HepG2 (cell line): ENCODE measurements around the gene GTF2H1. TPM values are rescaled to one million over a fixed set of nuclear protein-coding genes. Genes with fewer than 3 reads are reported as not detected.

ENCODE experiments used
- AGO1 ChIP-seq: fragments of 200-400 bp; formaldehyde crosslinking; IDR thresholded peaks from 2 replicates; pipeline ENCODE4 v1.6.1; 2017; ENCODE audit warnings: mild to moderate bottlenecking, low read depth, low read length, moderate library complexity; ENCODE audit not compliant: poor library complexity, severe bottlenecking
- KDM3A ChIP-seq: IDR thresholded peaks from 2 replicates; pipeline ENCODE4 v1.6.1; 2018; ENCODE audit warnings: low read depth, missing compliant biosample characterization
- KDM4B ChIP-seq: sonication (generic); formaldehyde crosslinking; IDR thresholded peaks from 2 replicates; pipeline ENCODE4 v1.4.0; 2020; ENCODE audit warnings: missing genetic modification reagents
- KLF6 ChIP-seq: IDR thresholded peaks from 2 replicates; pipeline ENCODE4 v1.8.0; 2016; ENCODE audit warnings: missing biosample characterization, missing genetic modification reagents
- MAFF ChIP-seq: IDR thresholded peaks from 2 replicates; pipeline ENCODE4 v1.6.1; 2011; ENCODE audit warnings: low read depth, low read length, improper control_type of control experiment
- MTF1 ChIP-seq: sonication (generic); formaldehyde crosslinking; IDR thresholded peaks from 2 replicates; pipeline ENCODE4 v1.5.0; 2020; ENCODE audit warnings: missing genetic modification reagents
- NR2F6 ChIP-seq, 2 experiments: IDR thresholded peaks; 2 replicates each; pipeline ENCODE4 v1.6.1; 2016; ENCODE audit warnings: antibody characterized with exemption in 1 of 2, mild to moderate bottlenecking in 1 of 2
- SALL2 ChIP-seq: sonication (generic); formaldehyde crosslinking; IDR thresholded peaks from 2 replicates; pipeline ENCODE4 v1.8.1; 2023; ENCODE audit warnings: mild to moderate bottlenecking, missing genetic modification reagents, inconsistent platforms
- SRSF4 ChIP-seq: fragments of 200-400 bp; formaldehyde crosslinking; IDR thresholded peaks from one replicate; pipeline ENCODE4 v1.6.1; 2018; ENCODE audit warnings: mild to moderate bottlenecking, low read depth, low read length, moderate library complexity; ENCODE audit not compliant: poor library complexity, severe bottlenecking
- STAT5B ChIP-seq: sonication (generic); formaldehyde crosslinking; IDR thresholded peaks from 2 replicates; pipeline ENCODE4 v1.4.0; 2020; ENCODE audit warnings: missing genetic modification reagents
- ZKSCAN1 ChIP-seq: fragments of 150-350 bp; IDR thresholded peaks from 2 replicates; pipeline ENCODE4 v1.6.1; 2014; ENCODE audit warnings: low read length
- polyA plus RNA-seq, 8 experiments: library from polyadenylated mRNA; depleted of rRNA in 3 of 8; stranded (reverse) in 7 of 8; unstranded in 1 of 8; fragments of >200 nt; fragmentation: Illumina TruSeq in 4 of 8; extraction: Trizol in 4 of 8; gene quantifications; 2 replicates each; pipeline versions ENCODE4 v1.2.1 to v1.2.3, GENCODE V29; 2011 to 2016; ENCODE audit warnings: low read depth in 4 of 8, missing spikeins in 1 of 8, mixed read lengths in 1 of 8; ENCODE audit not compliant: insufficient read depth in 1 of 8
- total RNA-seq, 5 experiments: library from RNA; depleted of rRNA; stranded (reverse); fragments of >200 nt; fragmentation: Illumina TruSeq; extraction: Trizol; gene quantifications; 2 replicates each; pipeline ENCODE4 v1.2.3, GENCODE V29; 2016; ENCODE audit warnings: low read depth in 1 of 5
- TF ChIP-seq, protein P1 (sequence below): sonication (generic); formaldehyde crosslinking; conservative IDR thresholded peaks from 2 replicates; pipeline ENCODE4 v1.4.0; 2020; ENCODE audit warnings: missing genetic modification reagents
- TF ChIP-seq, protein P2 (sequence below): sonication (generic); formaldehyde crosslinking; conservative IDR thresholded peaks from 2 replicates; pipeline ENCODE4 v1.4.0; 2020; ENCODE audit warnings: mild to moderate bottlenecking, missing genetic modification reagents, moderate library complexity
- TF ChIP-seq, protein P3 (sequence below): sonication (generic); formaldehyde crosslinking; IDR thresholded peaks from 2 replicates; pipeline ENCODE4 v1.4.0; 2020; ENCODE audit warnings: mild to moderate bottlenecking, missing genetic modification reagents
- TF ChIP-seq, protein P4 (sequence below), 2 experiments: sonication (generic) in 1 of 2; formaldehyde crosslinking in 1 of 2; IDR thresholded peaks; 2 replicates each; pipeline versions ENCODE4 v1.6.1 to v1.9.0; 2014 to 2022; ENCODE audit warnings: antibody characterized with exemption in 1 of 2, borderline replicate concordance in 1 of 2, inconsistent platforms in 1 of 2, low read depth in 1 of 2, missing genetic modification reagents in 1 of 2

The GTF2H1 gene
- total and polyA plus RNA-seq, 2 of the 13 experiments (the other 11 are each of a cell fraction or from before 2014, with no cell fraction given), result 15.7 to 51.4 TPM

DNA sequence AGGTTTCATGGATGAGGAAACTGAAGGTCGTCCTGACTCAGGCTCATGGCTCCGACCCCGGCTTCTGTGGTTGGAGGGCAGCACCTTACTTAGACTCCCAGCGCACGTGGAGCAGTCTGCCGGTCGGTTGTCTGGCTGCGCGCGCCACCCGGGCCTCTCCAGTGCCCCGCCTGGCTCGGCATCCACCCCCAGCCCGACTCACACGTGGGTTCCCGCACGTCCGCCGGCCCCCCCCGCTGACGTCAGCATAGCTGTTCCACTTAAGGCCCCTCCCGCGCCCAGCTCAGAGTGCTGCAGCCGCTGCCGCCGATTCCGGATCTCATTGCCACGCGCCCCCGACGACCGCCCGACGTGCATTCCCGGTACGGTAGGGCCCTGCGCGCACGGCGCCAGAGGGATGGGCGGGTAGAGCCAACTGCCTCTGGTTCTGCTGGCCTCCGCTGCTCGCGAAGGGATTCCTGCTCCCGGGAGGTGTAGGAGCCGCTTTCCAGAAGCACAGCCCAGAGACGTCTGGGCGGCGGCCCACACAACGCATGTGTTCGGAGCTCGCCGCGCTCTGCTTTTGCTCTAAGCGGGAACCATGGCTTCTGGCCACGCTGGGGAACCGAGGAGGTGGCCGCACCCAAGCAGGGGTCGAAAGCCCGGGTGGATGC is 72.0 kb downstream of the GTF2H1 start, which contains the start of gene LDHA (continued):
- TF ChIP-seq, protein P1, sequence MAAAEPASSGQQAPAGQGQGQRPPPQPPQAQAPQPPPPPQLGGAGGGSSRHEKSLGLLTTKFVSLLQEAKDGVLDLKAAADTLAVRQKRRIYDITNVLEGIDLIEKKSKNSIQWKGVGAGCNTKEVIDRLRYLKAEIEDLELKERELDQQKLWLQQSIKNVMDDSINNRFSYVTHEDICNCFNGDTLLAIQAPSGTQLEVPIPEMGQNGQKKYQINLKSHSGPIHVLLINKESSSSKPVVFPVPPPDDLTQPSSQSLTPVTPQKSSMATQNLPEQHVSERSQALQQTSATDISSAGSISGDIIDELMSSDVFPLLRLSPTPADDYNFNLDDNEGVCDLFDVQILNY (CRISPR knock-in tag), result no peak
- TF ChIP-seq, protein P2, sequence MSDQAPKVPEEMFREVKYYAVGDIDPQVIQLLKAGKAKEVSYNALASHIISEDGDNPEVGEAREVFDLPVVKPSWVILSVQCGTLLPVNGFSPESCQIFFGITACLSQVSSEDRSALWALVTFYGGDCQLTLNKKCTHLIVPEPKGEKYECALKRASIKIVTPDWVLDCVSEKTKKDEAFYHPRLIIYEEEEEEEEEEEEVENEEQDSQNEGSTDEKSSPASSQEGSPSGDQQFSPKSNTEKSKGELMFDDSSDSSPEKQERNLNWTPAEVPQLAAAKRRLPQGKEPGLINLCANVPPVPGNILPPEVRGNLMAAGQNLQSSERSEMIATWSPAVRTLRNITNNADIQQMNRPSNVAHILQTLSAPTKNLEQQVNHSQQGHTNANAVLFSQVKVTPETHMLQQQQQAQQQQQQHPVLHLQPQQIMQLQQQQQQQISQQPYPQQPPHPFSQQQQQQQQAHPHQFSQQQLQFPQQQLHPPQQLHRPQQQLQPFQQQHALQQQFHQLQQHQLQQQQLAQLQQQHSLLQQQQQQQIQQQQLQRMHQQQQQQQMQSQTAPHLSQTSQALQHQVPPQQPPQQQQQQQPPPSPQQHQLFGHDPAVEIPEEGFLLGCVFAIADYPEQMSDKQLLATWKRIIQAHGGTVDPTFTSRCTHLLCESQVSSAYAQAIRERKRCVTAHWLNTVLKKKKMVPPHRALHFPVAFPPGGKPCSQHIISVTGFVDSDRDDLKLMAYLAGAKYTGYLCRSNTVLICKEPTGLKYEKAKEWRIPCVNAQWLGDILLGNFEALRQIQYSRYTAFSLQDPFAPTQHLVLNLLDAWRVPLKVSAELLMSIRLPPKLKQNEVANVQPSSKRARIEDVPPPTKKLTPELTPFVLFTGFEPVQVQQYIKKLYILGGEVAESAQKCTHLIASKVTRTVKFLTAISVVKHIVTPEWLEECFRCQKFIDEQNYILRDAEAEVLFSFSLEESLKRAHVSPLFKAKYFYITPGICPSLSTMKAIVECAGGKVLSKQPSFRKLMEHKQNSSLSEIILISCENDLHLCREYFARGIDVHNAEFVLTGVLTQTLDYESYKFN (CRISPR knock-in tag), result peak; percentile 79
- 0 out of 2 replicates have a peak, but pooled peaks have one; percentile 8 for TF ChIP-seq NR2F6 (IDR thresholded peaks at IDR 0.05)
- TF ChIP-seq NR2F6 (CRISPR knock-in tag; IDR thresholded peaks at IDR 0.05), result peak; percentile 66
- TF ChIP-seq AGO1, result peak; percentile 87
- TF ChIP-seq, protein P3, sequence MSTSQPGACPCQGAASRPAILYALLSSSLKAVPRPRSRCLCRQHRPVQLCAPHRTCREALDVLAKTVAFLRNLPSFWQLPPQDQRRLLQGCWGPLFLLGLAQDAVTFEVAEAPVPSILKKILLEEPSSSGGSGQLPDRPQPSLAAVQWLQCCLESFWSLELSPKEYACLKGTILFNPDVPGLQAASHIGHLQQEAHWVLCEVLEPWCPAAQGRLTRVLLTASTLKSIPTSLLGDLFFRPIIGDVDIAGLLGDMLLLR, result peak; percentile 99
- TF ChIP-seq, protein P4, sequence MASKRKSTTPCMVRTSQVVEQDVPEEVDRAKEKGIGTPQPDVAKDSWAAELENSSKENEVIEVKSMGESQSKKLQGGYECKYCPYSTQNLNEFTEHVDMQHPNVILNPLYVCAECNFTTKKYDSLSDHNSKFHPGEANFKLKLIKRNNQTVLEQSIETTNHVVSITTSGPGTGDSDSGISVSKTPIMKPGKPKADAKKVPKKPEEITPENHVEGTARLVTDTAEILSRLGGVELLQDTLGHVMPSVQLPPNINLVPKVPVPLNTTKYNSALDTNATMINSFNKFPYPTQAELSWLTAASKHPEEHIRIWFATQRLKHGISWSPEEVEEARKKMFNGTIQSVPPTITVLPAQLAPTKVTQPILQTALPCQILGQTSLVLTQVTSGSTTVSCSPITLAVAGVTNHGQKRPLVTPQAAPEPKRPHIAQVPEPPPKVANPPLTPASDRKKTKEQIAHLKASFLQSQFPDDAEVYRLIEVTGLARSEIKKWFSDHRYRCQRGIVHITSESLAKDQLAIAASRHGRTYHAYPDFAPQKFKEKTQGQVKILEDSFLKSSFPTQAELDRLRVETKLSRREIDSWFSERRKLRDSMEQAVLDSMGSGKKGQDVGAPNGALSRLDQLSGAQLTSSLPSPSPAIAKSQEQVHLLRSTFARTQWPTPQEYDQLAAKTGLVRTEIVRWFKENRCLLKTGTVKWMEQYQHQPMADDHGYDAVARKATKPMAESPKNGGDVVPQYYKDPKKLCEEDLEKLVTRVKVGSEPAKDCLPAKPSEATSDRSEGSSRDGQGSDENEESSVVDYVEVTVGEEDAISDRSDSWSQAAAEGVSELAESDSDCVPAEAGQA (IDR thresholded peaks at IDR 0.05; ENCODE audit: low read depth), result 0 out of 2 replicates have a peak, but pooled peaks have one; percentile 43
- TF ChIP-seq, protein P4 (CRISPR knock-in tag; IDR thresholded peaks at IDR 0.05; ENCODE audit: borderline replicate concordance), result peak; percentile 59
- peak; percentile 55; the same call in 1 of the 2 replicates for TF ChIP-seq MAFF
- peak; percentile 97 for TF ChIP-seq SALL2 (CRISPR knock-in tag)
- peak; percentile 70; the same call in 1 of the 2 replicates for TF ChIP-seq KDM4B (CRISPR knock-in tag)
- no peak for TF ChIP-seq STAT5B (CRISPR knock-in tag)
- no peak; the same call in 1 of the 2 replicates for TF ChIP-seq MTF1 (CRISPR knock-in tag)
- peak; percentile 99 for TF ChIP-seq KLF6 (CRISPR knock-in tag)
- no peak for TF ChIP-seq ZKSCAN1
- peak; percentile 70 for TF ChIP-seq SRSF4
- peak; percentile 80; the same call in 1 of the 2 replicates for TF ChIP-seq KDM3A (CRISPR knock-in tag)
